Activated naive CD4-positive, alpha-beta T cell treated with Interleukin-2 at 50 U/mL for 16 hours (primary cell): ENCODE data around the gene COL2A1.

Source experiments
- DNase-seq: peaks from one replicate; pipeline ENCODE4 v3.0.0-alpha.2; 2020

Gene COL2A1

GRCh38 chr12:48029491-48030172 lies 25.4 kb upstream of the COL2A1 start:
- no peak for DNase-seq

- no peak for DNase-seq
Observed at GRCh38 chr12:48028541-48029431, 24.5 kb upstream of the COL2A1 start.

- no peak for DNase-seq
Observed at GRCh38 chr12:48027183-48028002, 23.1 kb upstream of the COL2A1 start.

- no peak for DNase-seq
Observed at GRCh38 chr12:48026060-48026827, 22.0 kb upstream of the COL2A1 start.

GRCh38 chr12:48025281-48025680 lies 21.0 kb upstream of the COL2A1 start:
- DNase-seq = no peak

GRCh38 chr12:48024735-48025134 lies 20.5 kb upstream of the COL2A1 start:
- no peak for DNase-seq

- no peak for DNase-seq
Observed at GRCh38 chr12:48023386-48023785, 19.1 kb upstream of the COL2A1 start.

GRCh38 chr12:48022676-48023385 lies 18.6 kb upstream of the COL2A1 start:
- DNase-seq = no peak

- DNase-seq = no peak
Observed at GRCh38 chr12:48022180-48022521, 17.9 kb upstream of the COL2A1 start.

GRCh38 chr12:48021485-48022179 lies 17.4 kb upstream of the COL2A1 start:
- no peak for DNase-seq

GRCh38 chr12:48019639-48020265 lies 15.5 kb upstream of the COL2A1 start:
- no peak for DNase-seq

- no peak for DNase-seq
Observed at GRCh38 chr12:48018618-48018995, 14.3 kb upstream of the COL2A1 start.

- DNase-seq = no peak
Observed at GRCh38 chr12:48017921-48018617, 13.8 kb upstream of the COL2A1 start.

GRCh38 chr12:48017496-48017895 lies 13.2 kb upstream of the COL2A1 start:
- no peak for DNase-seq

- no peak for DNase-seq
Observed at GRCh38 chr12:48016373-48017020, 12.2 kb upstream of the COL2A1 start.

- DNase-seq = no peak
Observed at GRCh38 chr12:48015954-48016353, 11.7 kb upstream of the COL2A1 start.

GRCh38 chr12:48015129-48015528 lies 10.9 kb upstream of the COL2A1 start:
- no peak for DNase-seq

GRCh38 chr12:48013287-48013686 lies 9.0 kb upstream of the COL2A1 start:
- DNase-seq = no peak

GRCh38 chr12:48012070-48012469 lies 7.8 kb upstream of the COL2A1 start:
- DNase-seq = no peak
